Aorta (tissue), 5 donors: ENCODE data around the gene ICOSLG. TPM values are rescaled to one million over a fixed set of nuclear protein-coding genes. Genes with fewer than 3 reads are reported as not detected.
"Not testable (repeated sequence)": the region's sequence is repeated elsewhere in the genome, so short reads cannot be mapped to it uniquely, and the experiment has no call there.

ENCODE experiments used
- ATAC-seq: fragments of 200-7000 bp; cut with Tn5 transposase; one replicate; pipeline ENCODE4 v1.9.1; 2022; ENCODE audit warnings: moderate library complexity; ENCODE audit not compliant: low FRiP score
- DNase-seq, 2 donors: peaks; one replicate each; pipeline ENCODE4 v3.0.0-alpha.2; 2020
- H3K27ac ChIP-seq, 2 donors: one replicate each; pipeline ENCODE4 v1.5.1; 2013; ENCODE audit warnings: low read length in 2 of 2, mild to moderate bottlenecking in 2 of 2, moderate library complexity in 2 of 2, control low read depth in 1 of 2, inconsistent platforms in 1 of 2, low read depth in 1 of 2
- H3K27me3 ChIP-seq, 2 donors: one replicate each; pipeline ENCODE4 v1.6.1; 2013; ENCODE audit warnings: control low read depth in 1 of 2, low read length in 1 of 2, mild to moderate bottlenecking in 1 of 2, moderate library complexity in 1 of 2; ENCODE audit not compliant: insufficient read depth in 2 of 2, control insufficient read depth in 1 of 2
- H3K36me3 ChIP-seq, 2 donors: one replicate each; pipeline ENCODE4 v1.6.1; 2013; ENCODE audit warnings: control low read depth in 1 of 2, low read length in 1 of 2, mild to moderate bottlenecking in 1 of 2; ENCODE audit not compliant: insufficient read depth in 2 of 2, control insufficient read depth in 1 of 2
- H3K4me1 ChIP-seq, 2 donors: one replicate each; pipeline ENCODE4 v1.6.1; 2013; ENCODE audit warnings: low read length in 2 of 2, control low read depth in 1 of 2, mild to moderate bottlenecking in 1 of 2, moderate library complexity in 1 of 2; ENCODE audit not compliant: insufficient read depth in 2 of 2, control insufficient read depth in 1 of 2
- H3K4me3 ChIP-seq, 2 donors: one replicate each; pipeline ENCODE4 v1.5.1; 2013; ENCODE audit warnings: low read length in 2 of 2, control low read depth in 1 of 2, mild to moderate bottlenecking in 1 of 2
- H3K9me3 ChIP-seq: one replicate; pipeline ENCODE4 v1.6.1; 2013; ENCODE audit warnings: mild to moderate bottlenecking, low read length; ENCODE audit not compliant: control insufficient read depth
- WGBS, 2 donors: extraction: QIAGEN DNeasy Blood & Tissue Kit; methylation state at CpG; one replicate each; pipeline ENCODE4 v1.1.7; 2013; 5-methylcytosine and 5-hydroxymethylcytosine counted together
- intact Hi-C, 2 donors: fragments of 100-400 bp; cut with DNase I; formaldehyde crosslinking; loops; one replicate each; pipeline versions ENCODE4 v1.14.2 to v1.15.0; 2022
- polyA plus RNA-seq, 2 donors: library from polyadenylated mRNA; stranded (reverse); fragments of 200-250 nt; gene quantifications; one replicate each; pipeline ENCODE4 v1.2.3, GENCODE V29; 2013
- total RNA-seq, 2 donors: library from RNA; stranded (reverse); fragmentation: NEBNext Ultra II Directional; extraction: Animal tissue kit (Norgen Biotek cat#: 25700); gene quantifications; one replicate each; pipeline ENCODE4 v1.2.1, GENCODE V29; 2021
- donor health status: healthy with polysubstance abuse.
- donor health status: Bipolar disorder and iron deficiency.
- donor health status: DM: no; HTN: no; CAD: no.
- donor health status: DM: no; HTN: no; CAD: no.
- donor health status: DM: yes; HTN: yes; CAD: no.

Gene ICOSLG
- total and polyA plus RNA-seq, 4 donors: 0.56 to 3.9 (median 1.9) TPM

- intact Hi-C loops: no loop called here
- Histone ChIP-seq H3K36me3 (no peaks in the 10 kb centered on the region), H3K4me3 (no peak overlapping the region), H3K4me1 (no peaks in the 10 kb centered on the region), H3K27ac (no peak overlapping the region), H3K27me3 (no peaks in the 10 kb centered on the region), H3K9me3 (peaks cover 2% of the 10 kb centered on the region)
- no peak for DNase-seq
- WGBS, 2 donors: 34 to 49% methylated on average over 4 of the region's 4 CpGs
- ATAC-seq: no peak
Observed at GRCh38 chr21:44260066-44260465, 19.3 kb upstream of the ICOSLG start.

- no peaks in the 10 kb centered on the region for H3K36me3 ChIP-seq
- H3K27ac ChIP-seq: no peak overlapping the region
- no peak for ATAC-seq
- peaks cover 2% of the 10 kb centered on the region for H3K9me3 ChIP-seq
- 84 to 85% methylated on average over 22 of the region's 22 CpGs for WGBS, 2 donors
- H3K27me3 ChIP-seq: no peaks in the 10 kb centered on the region
- peak in 1 of 2 donors; percentile 59 for DNase-seq
- no peak overlapping the region for H3K4me3 ChIP-seq
- no peaks in the 10 kb centered on the region for H3K4me1 ChIP-seq
- intact Hi-C loops: no loop called here
Observed at GRCh38 chr21:44259082-44259705, 18.5 kb upstream of the ICOSLG start.

GRCh38 chr21:44258056-44258725 lies 17.4 kb upstream of the ICOSLG start:
- Histone ChIP-seq H3K27me3 (no peaks in the 10 kb centered on the region), H3K4me1 (no peaks in the 10 kb centered on the region), H3K27ac (no peak overlapping the region), H3K9me3 (peaks cover 2% of the 10 kb centered on the region), H3K36me3 (no peaks in the 10 kb centered on the region), H3K4me3 (no peak overlapping the region)
- no peak for ATAC-seq
- WGBS, 2 donors: 83 to 89% methylated on average over 34 of the region's 34 CpGs
- peak in 1 of 2 donors; percentile 73 for DNase-seq
- intact Hi-C loops: no loop called here

GRCh38 chr21:44255511-44255981 lies 14.8 kb upstream of the ICOSLG start:
- 78 to 81% methylated on average over 11 of the region's 11 CpGs for WGBS, 2 donors
- H3K9me3 ChIP-seq: peaks cover 2% of the 10 kb centered on the region
- H3K27me3 ChIP-seq: no peaks in the 10 kb centered on the region
- H3K36me3 ChIP-seq: no peaks in the 10 kb centered on the region
- H3K4me1 ChIP-seq: no peaks in the 10 kb centered on the region
- intact Hi-C loops: no loop called here
- ATAC-seq (no peak), DNase-seq (peak in 1 of 2 donors; percentile 55)
- H3K4me3 ChIP-seq: no peak overlapping the region
- H3K27ac ChIP-seq: no peak overlapping the region

GRCh38 chr21:44253832-44254710 lies 13.3 kb upstream of the ICOSLG start:
- Histone ChIP-seq H3K36me3 (no peaks in the 10 kb centered on the region), H3K27me3 (no peaks in the 10 kb centered on the region), H3K9me3 (no peaks in the 10 kb centered on the region), H3K4me1 (no peaks in the 10 kb centered on the region), H3K27ac (no peak overlapping the region), H3K4me3 (no peak overlapping the region)
- intact Hi-C loops: no loop called here
- WGBS, 2 donors: 72 to 74% methylated on average over 29 of the region's 29 CpGs
- DNase-seq (peak in 1 of 2 donors; percentile 72), ATAC-seq (no peak)

- H3K27me3 ChIP-seq, H3K36me3 ChIP-seq, H3K4me3 ChIP-seq, ATAC-seq, H3K27ac ChIP-seq, H3K9me3 ChIP-seq, intact Hi-C loops, DNase-seq, H3K4me1 ChIP-seq: not testable (repeated sequence)
- no CpG with 5 or more reads among the region's 33 CpGs for WGBS, 2 donors
Observed at GRCh38 chr21:44249204-44250037, 8.7 kb upstream of the ICOSLG start.

GRCh38 chr21:44247904-44248303 lies 7.2 kb upstream of the ICOSLG start:
- intact Hi-C loops, ATAC-seq: not testable (repeated sequence)
- no CpG with 5 or more reads among the region's 17 CpGs for WGBS, 2 donors

GRCh38 chr21:44243980-44244379 lies 3.2 kb upstream of the ICOSLG start:
- H3K27ac ChIP-seq, H3K36me3 ChIP-seq, H3K9me3 ChIP-seq, H3K4me1 ChIP-seq, ATAC-seq, DNase-seq, H3K4me3 ChIP-seq, H3K27me3 ChIP-seq, intact Hi-C loops: not testable (repeated sequence)
- WGBS, 2 donors: no CpG with 5 or more reads among the region's 15 CpGs

More at GRCh38 chr21:44247904-44248303, 7.2 kb upstream of the ICOSLG start:
- H3K4me3 ChIP-seq, DNase-seq, H3K36me3 ChIP-seq, H3K9me3 ChIP-seq, H3K27ac ChIP-seq, H3K27me3 ChIP-seq, H3K4me1 ChIP-seq: not testable (repeated sequence)
